IMR-90 (cell line): ENCODE results near the gene NUP43. TPM values are rescaled to one million over a fixed set of nuclear protein-coding genes. Genes with fewer than 3 reads are reported as not detected.

Experiments used
- ATAC-seq: fragments of 200-7000 bp; cut with Tn5 transposase; 2 replicates; pipeline ENCODE4 v1.9.1; 2020; ENCODE audit warnings: low read depth, mild to moderate bottlenecking, moderate library complexity
- BruUV-seq: library from RNA; stranded (reverse); fragments of 400-500 nt; replicated peaks from 2 replicates; lab custom pipeline; 2021; lab: Mats Ljungman, UMichigan
- CTCF ChIA-PET: fragments of 300-600 bp; formaldehyde crosslinking; extraction: SDS; loops from one replicate; lab custom pipeline; 2021; ENCODE audit warnings: antibody characterized with exemption; lab: Yijun Ruan, JAX
- POLR2A ChIA-PET: fragments of 300-600 bp; sonication (Branson Sonifier 250); formaldehyde crosslinking; loops from one replicate; lab custom pipeline; 2022; ENCODE audit warnings: antibody characterized with exemption; ENCODE audit not compliant: unreplicated experiment; lab: Charles Lee
- DNase-seq: peaks from one replicate; pipeline ENCODE4 v3.0.0; 2013
- H2AFZ ChIP-seq: replicated peaks from 2 replicates; pipeline ENCODE3; 2013; ENCODE audit warnings: low read length, mild to moderate bottlenecking; ENCODE audit not compliant: poor library complexity
- H2AK5ac ChIP-seq: 2 replicates; pipeline ENCODE4 v1.6.1; 2013; ENCODE audit warnings: low read depth, low read length, inconsistent platforms
- H2AK9ac ChIP-seq: replicated peaks from 2 replicates; pipeline ENCODE3; 2013; ENCODE audit warnings: mild to moderate bottlenecking, low read depth, low read length, moderate library complexity; ENCODE audit not compliant: poor library complexity
- H2BK120ac ChIP-seq: 2 replicates; pipeline ENCODE4 v1.6.1; 2013; ENCODE audit warnings: low read depth, low read length, inconsistent platforms
- H2BK15ac ChIP-seq: 3 replicates; pipeline ENCODE4 v1.6.1; 2013; ENCODE audit warnings: low read depth, low read length, inconsistent platforms
- H2BK20ac ChIP-seq: 2 replicates; pipeline ENCODE4 v1.6.1; 2013; ENCODE audit warnings: low read depth, mild to moderate bottlenecking, inconsistent platforms, low read length, moderate library complexity
- H2BK5ac ChIP-seq: 2 replicates; pipeline ENCODE4 v1.6.1; 2013; ENCODE audit warnings: mild to moderate bottlenecking, low read depth, low read length, inconsistent platforms; ENCODE audit not compliant: poor library complexity, severe bottlenecking
- H3K14ac ChIP-seq: replicated peaks from 2 replicates; pipeline ENCODE4 v1.6.1; 2013; ENCODE audit warnings: low read depth, low read length, inconsistent platforms
- H3K18ac ChIP-seq: 2 replicates; pipeline ENCODE4 v1.6.1; 2013; ENCODE audit warnings: low read depth, low read length, control low read depth
- H3K23ac ChIP-seq: 2 replicates; pipeline ENCODE4 v1.6.1; 2013; ENCODE audit warnings: low read depth, low read length, inconsistent platforms
- H3K27ac ChIP-seq: 2 replicates; pipeline ENCODE4 v1.5.1; 2013; ENCODE audit warnings: mild to moderate bottlenecking, control low read depth, low read length; ENCODE audit not compliant: insufficient read depth
- H3K27me3 ChIP-seq: 2 replicates; pipeline ENCODE4 v1.6.1; 2013; ENCODE audit warnings: low read length; ENCODE audit not compliant: control insufficient read depth, insufficient read depth
- H3K36me3 ChIP-seq: 2 replicates; pipeline ENCODE4 v1.6.1; 2013; ENCODE audit warnings: low read length, mixed read lengths; ENCODE audit not compliant: control insufficient read depth, insufficient read depth
- H3K4ac ChIP-seq: 2 replicates; pipeline ENCODE4 v1.6.1; 2013; ENCODE audit warnings: low read depth, low read length, inconsistent platforms
- H3K4me1 ChIP-seq: 2 replicates; pipeline ENCODE4 v1.6.1; 2013; ENCODE audit warnings: low read length, mixed read lengths; ENCODE audit not compliant: control insufficient read depth, insufficient read depth
- H3K4me2 ChIP-seq: 2 replicates; pipeline ENCODE4 v1.6.1; 2013; ENCODE audit warnings: low read depth, mild to moderate bottlenecking, control low read depth, low read length, moderate library complexity
- H3K4me3 ChIP-seq: 2 replicates; pipeline ENCODE4 v1.5.1; 2013; ENCODE audit warnings: low read depth, mild to moderate bottlenecking, control low read depth, low read length, moderate library complexity; ENCODE audit not compliant: insufficient read depth
- H3K56ac ChIP-seq: 2 replicates; pipeline ENCODE4 v1.6.1; 2013; ENCODE audit warnings: low read length, inconsistent platforms; ENCODE audit not compliant: insufficient read depth; ENCODE audit errors: extremely low read depth
- H3K79me1 ChIP-seq, 2 experiments: 2 replicates each; pipeline ENCODE4 v1.6.1; 2013; ENCODE audit warnings: low read length in 2 of 2, inconsistent platforms in 1 of 2, low read depth in 1 of 2
- H3K9ac ChIP-seq: 2 replicates; pipeline ENCODE4 v1.6.1; 2013; ENCODE audit warnings: low read depth, low read length, control low read depth
- H3K9me1 ChIP-seq: 2 replicates; pipeline ENCODE4 v1.6.1; 2013; ENCODE audit warnings: low read length, inconsistent platforms; ENCODE audit not compliant: insufficient read depth
- H3K9me3 ChIP-seq: 2 replicates; pipeline ENCODE4 v1.6.1; 2013; ENCODE audit warnings: low read length; ENCODE audit not compliant: control insufficient read depth, insufficient read depth
- H4K20me1 ChIP-seq: 2 replicates; pipeline ENCODE4 v1.6.1; 2013; ENCODE audit warnings: low read length, inconsistent platforms; ENCODE audit not compliant: insufficient read depth
- H4K5ac ChIP-seq: 2 replicates; pipeline ENCODE4 v1.6.1; 2013; ENCODE audit warnings: mild to moderate bottlenecking, low read depth, low read length, control low read depth
- H4K8ac ChIP-seq, 2 experiments: 2 replicates each; pipeline ENCODE4 v1.6.1; 2013; ENCODE audit warnings: low read depth in 2 of 2, low read length in 2 of 2, control low read depth in 1 of 2, inconsistent platforms in 1 of 2
- H4K91ac ChIP-seq: 2 replicates; pipeline ENCODE4 v1.6.1; 2013; ENCODE audit warnings: low read depth, low read length, inconsistent platforms; ENCODE audit not compliant: insufficient read depth
- MAFK ChIP-seq: IDR thresholded peaks from 2 replicates; pipeline ENCODE4 v1.6.1; 2012; ENCODE audit warnings: low read depth, low read length, improper control_type of control experiment
- MXI1 ChIP-seq: IDR thresholded peaks from 2 replicates; pipeline ENCODE4 v1.6.1; 2012; ENCODE audit warnings: low read depth, mild to moderate bottlenecking, low read length, moderate library complexity, borderline replicate concordance
- WGBS, 2 experiments: methylation state at CpG; one replicate each; pipeline versions ENCODE4 v1.1.5 to v1.1.7; 2013; ENCODE audit warnings: missing lambda C conversion rate in 2 of 2; ENCODE audit not compliant: insufficient read length in 1 of 2; ENCODE audit errors: extremely low coverage in 2 of 2; 5-methylcytosine and 5-hydroxymethylcytosine counted together
- dilution Hi-C: fragments of 300-500 bp; cut with HindIII; formaldehyde crosslinking; loops from one replicate; pipeline ENCODE4 v1.14.3; 2018; ENCODE audit warnings: low sequenced_read_pairs; ENCODE audit not compliant: unreplicated experiment
- in situ Hi-C: fragments of 300-500 bp; cut with MboI; formaldehyde crosslinking; loops from 3 replicates; pipeline ENCODE4 v1.14.3; 2019; ENCODE audit warnings: low sequenced_read_pairs, inconsistent platforms, mixed read lengths
- intact Hi-C: fragments of 100-400 bp; cut with micrococcal nuclease; formaldehyde crosslinking; loops from 2 replicates; pipeline ENCODE4 v1.10.0; 2022
- polyA plus RNA-seq, 3 experiments: library from polyadenylated mRNA; depleted of rRNA; stranded (reverse); fragments of >200 nt; gene quantifications; 2 replicates each; pipeline ENCODE4 v1.2.3, GENCODE V29; 2012; ENCODE audit warnings: low replicate concordance in 1 of 3
- total RNA-seq: library from RNA; depleted of rRNA; stranded (reverse); fragments of >200 nt; gene quantifications from 2 replicates; pipeline ENCODE4 v1.2.3, GENCODE V29; 2012
- TF ChIP-seq, protein P1 (sequence below): fragments of 150-350 bp; IDR thresholded peaks from 2 replicates; pipeline ENCODE4 v1.6.1; 2017; ENCODE audit warnings: mild to moderate bottlenecking, antibody characterized with exemption, low read length, low read depth

NUP43 gene
- total and polyA plus RNA-seq, 2 of the 4 experiments (the other 2 are of a cell fraction): 14.2 to 40.5 TPM

DNA sequence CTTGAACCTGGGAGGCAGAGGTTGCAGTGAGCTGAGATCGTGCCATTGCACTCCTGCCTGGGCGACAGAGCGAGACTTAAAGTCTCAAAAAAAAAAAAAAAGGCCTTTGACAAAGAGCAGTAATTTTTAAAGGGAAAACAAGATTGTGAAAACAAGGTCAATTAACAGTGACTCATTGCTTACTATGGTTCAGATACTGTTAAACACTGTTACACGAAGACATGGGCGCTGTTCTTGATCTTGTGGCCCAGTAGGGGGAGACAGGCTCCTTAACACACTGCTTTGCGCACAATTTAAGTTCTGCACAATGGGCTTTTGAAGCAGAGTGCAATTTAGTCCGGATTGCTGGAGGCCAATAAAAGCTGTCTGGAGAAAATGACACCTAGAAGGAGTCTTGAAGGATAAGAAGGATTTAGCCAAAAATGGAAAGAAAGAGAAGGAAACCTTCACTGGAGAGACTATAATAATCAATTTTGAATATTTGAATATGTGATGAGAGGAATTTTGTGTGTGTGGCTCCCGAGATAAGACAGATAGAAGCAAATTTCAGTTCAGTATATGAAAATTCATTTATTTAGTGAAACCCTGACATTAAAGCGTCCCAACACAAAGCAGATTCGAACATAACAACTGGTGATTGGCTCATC is 22.4 kb downstream of the NUP43 start (continued):
- TF ChIP-seq, protein P1, sequence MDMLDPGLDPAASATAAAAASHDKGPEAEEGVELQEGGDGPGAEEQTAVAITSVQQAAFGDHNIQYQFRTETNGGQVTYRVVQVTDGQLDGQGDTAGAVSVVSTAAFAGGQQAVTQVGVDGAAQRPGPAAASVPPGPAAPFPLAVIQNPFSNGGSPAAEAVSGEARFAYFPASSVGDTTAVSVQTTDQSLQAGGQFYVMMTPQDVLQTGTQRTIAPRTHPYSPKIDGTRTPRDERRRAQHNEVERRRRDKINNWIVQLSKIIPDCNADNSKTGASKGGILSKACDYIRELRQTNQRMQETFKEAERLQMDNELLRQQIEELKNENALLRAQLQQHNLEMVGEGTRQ: no peak

DNA sequence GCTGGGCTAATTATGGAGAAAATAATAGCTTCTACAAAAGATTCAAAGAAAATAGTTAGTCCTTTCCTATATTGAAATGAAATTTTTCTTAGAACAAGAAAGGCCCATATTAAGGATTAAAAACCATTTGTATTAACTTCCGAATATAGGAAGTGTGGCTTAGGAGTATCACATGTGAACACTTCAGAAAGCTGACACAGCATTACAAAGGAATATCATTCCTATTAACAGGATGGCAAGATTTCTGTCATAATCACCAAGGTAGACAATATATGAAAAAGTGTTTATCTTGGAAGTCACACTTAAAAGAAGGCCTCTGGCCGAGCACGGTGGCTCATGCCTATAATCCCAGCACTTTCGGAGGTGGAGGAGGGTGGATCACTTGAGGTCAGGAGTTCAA is 23.1 kb downstream of the NUP43 start:
- WGBS, 2 experiments: no CpG with 5 or more reads among the region's 4 CpGs
- intact Hi-C loops: loop anchor here (1.0 to 10.0 kb wide), 2 partner anchors 200 to 292 kb away; partner anchors contain the start of gene RAET1G
- CTCF ChIA-PET: interaction anchor here (0.5 to 0.6 kb wide), 3 partner anchors 18 to 238 kb away, joined by 3 to 6 read pairs (median 3); no protein-coding TSS in a partner anchor

More for the DNA sequence above, 23.1 kb downstream of the NUP43 start:
- Histone ChIP-seq H2AK9ac (no peak overlapping the region), H3K79me1 (no peaks in the 10 kb centered on the region), H4K5ac (no peak overlapping the region), H2BK15ac (no peak overlapping the region), H2BK5ac (no peak overlapping the region), H4K91ac (no peak overlapping the region), H3K4ac (no peak overlapping the region), H3K27me3 (no peaks in the 10 kb centered on the region), H2AFZ (no peak overlapping the region), H3K9ac (no peak overlapping the region), H3K36me3 (0 out of 2 replicates have a peak, but pooled peaks cover 1% of the 10 kb centered on the region), H4K20me1 (no peaks in the 10 kb centered on the region), H2BK120ac (no peak overlapping the region), H3K23ac (no peak overlapping the region), H2BK20ac (no peak overlapping the region), H3K56ac (no peak overlapping the region), H4K8ac (no peak overlapping the region), H3K18ac (no peak overlapping the region), H3K14ac (no peak overlapping the region), H3K4me1 (no peaks in the 10 kb centered on the region), H3K9me1 (no peaks in the 10 kb centered on the region), H2AK5ac (no peak overlapping the region), H3K4me3 (no peak overlapping the region), H3K4me2 (no peak overlapping the region), H3K9me3 (no peaks in the 10 kb centered on the region), H3K27ac (no peak overlapping the region)
- BruUV-seq: no TSS peak
- ATAC-seq (no peak), DNase-seq (no peak)
- in situ Hi-C loops (loop anchor here (10.0 kb wide), 1 partner anchor 202 kb away; the partner anchor contains the start of gene RAET1G), dilution Hi-C loops (no loop called here)
- TF ChIP-seq MAFK: peak; percentile 62
- TF ChIP-seq MXI1: no peak
- POLR2A ChIA-PET: no interaction called here
